Measurements from ENCODE around the gene AGAP5.

AGAP5 gene

DNA sequence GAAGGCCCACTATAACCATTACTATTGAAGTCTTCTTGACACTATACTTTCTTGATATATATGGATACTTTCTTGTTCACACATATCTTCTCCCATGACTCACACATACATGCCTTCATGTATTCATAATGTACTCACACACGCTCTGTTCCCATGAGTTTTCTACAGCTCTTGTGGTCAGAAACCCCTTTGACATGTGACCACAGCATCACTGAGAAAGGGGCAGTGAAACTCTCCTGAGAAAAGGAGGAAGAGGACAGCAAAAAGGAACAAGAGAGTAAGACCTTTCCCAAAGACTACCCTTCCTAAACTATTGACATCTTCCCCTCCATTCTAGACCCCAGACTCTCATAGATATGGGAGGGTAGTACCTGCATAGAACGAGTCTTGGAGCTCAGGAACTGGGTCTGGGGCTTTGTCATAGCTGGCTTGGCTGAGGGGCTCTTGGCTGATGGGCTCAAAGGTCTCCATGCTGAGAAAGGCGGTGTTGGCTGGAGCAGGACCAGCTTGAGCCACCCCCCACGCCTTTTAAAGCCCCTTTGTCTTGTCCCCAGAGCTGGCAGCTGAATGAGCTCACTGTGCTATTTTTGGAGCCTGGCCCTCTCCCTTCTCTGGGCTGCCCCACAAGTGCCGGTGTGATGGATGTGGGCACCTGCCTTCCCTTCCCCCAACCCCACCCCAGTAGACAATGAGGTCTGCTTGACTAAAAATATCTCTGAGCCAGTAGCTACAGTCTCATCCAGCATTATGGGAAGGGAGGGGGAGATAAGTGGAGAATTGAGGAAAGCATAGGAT lies 47.2 kb downstream of the AGAP5 start:
- peak in 1 of 2 donors; percentile 20 for DNase-seq

DNA sequence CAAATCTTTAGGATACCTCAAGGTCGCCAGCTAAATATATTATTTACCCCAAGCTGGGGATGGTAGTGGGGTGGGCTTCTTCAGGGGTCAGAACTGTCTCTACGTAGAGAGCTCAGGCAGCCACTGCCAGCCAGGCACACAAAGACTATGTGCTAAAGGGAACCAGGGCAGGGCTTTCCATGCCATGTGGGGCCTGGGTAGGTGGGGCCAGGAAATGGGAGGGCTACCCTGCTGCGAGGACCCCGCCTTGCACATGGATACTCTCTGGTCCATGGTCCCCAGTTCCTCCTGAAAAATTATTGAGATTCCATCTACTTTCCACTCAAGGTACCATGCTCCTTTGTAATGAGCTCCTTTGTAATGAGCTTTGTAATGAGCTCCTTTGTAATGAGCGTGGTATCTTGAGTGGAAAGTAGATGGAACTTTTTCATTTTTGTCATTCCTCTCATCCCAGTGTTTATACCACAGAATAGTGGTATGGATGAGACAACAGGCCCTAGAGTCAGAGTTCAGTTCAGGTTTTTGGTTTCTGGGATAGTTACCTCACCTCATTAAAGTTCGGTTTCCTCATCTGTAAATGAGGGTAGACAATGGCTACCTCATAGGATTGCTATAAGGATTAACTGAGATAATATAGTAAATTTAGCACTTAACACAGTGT lies 47.9 kb downstream of the AGAP5 start:
- DNase-seq = no peak

DNA sequence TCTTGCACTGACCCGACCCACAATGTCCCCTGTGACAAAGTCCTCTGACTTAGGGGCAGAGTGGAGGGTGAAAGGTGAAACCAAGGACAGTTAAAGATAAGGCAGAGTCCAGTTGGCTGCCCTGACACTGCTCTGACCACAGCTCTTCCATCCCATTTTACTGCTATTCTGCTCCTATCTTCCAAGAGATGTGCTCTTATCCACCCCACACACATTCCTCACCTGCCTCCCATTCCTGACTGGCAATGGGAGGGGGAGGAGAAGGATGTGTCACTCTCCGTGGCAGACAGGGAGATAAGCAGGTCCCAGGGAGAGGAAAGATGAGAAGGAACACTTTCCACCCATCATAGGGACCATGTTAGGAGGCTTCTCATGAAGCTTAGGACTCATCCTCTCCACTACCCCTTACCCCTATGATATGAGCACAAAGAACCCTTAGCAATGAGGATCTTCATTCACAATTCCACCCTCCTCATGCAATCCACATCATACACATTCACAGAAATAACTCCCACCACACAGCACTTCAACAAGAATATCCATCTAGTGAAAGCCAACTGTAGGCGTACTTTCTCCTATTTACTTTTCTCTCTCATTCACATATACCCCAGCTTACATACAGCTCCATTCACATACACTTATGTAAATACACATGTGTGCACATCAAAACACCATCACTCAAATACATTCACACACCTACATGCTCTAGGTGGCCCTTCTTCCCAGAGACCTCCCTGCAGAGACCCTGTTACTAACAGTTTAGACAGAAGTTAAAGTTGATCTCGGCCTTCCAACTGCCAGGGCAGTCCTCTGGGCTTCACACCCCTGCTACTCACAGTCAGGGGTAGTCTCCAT lies 48.7 kb downstream of the AGAP5 start:
- DNase-seq = no peak

DNA sequence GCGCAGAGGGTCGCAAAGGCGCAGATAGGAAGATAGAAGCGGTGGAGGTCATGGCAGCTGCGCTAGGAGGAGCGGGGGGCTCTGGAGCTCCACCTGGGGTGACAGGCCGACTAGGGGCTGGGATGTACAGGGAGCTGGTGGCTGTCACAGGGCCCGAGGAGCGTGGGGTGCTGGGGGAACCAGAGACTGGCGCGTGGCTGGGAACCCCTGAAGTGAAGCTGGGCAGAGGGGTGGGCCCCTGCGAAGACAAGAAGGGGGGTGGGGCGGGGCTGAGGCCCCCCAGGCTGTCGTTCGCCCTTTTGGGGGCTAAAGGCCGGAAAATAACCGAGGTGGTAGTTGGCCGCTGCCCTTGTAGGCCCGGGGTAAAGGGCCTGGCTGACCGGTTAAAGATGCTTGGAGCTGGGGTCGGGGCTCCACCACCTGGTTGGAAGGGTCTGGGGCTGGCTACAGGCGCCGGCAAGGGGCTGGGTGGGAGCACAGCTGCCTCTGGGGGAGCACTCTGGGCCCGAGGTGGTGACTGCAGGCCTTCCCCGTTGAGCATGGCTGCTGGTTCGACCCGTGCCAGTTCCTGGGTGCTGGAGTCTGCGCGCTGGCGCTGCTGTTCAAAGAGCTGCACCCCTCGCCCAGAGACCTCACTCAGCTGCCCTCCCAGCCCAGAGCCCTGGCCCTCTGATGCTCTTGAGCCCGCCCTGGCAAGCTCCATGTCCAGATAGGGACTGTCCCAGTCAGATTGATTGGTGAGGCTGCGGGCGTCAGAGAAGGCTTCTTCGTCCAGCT lies 49.8 kb downstream of the AGAP5 start:
- DNase-seq = no peak

DNA sequence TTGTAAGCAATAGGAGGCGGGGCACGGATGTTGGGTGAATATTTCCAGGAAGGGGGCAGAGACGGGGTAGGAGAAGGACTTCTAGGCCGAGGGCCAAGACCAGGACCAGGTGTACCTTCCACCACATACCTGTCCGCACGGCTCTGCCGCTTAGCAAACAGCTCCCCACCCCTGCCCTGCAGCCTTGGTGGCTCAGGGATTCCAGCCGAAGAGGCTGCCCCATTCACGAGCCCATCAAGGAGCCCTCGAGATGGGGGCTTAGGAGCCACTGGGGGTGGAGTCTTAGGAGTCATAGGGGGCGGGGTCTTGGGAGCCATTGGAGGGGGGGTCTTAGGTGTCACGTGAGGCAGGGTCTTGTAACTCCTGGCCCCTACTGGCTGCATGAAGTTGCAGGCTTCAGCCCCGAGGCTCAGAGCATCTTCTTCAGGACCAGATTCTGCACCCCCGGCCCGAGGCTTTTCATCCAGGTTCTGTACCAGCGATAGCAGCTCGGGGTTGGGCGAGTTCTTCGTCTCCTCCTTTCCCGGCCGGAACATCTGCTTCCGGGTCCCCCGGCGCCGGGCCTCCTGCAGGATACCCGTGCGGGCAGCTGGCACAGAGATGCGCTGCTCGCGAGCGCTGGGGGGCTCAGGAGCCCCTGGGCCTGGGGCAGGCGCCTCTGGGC lies 50.6 kb downstream of the AGAP5 start:
- peak in 1 of 2 donors; percentile 3 for DNase-seq

DNA sequence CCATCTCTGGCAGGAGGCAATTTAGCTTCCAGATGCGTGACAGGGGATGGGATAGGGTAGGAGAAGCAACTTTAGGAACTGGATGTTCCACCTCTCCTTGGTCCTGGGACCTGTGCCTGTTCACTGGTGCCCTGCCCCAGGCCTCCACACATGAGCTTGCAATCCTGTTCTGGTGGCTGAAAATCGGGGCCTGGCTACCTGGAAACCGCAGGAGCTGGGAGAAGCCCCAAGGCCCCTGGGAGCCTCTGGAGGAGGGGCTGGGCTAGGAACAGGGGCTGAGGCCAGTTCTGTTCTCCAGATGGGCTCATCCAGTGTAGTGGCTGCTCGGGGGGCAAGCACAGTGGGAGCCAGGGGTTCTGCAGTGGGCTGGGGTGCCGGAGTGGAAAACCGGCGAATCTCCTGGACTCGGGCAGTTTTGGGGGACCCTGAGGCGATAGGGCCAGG lies 51.3 kb downstream of the AGAP5 start:
- no peak for DNase-seq

DNA sequence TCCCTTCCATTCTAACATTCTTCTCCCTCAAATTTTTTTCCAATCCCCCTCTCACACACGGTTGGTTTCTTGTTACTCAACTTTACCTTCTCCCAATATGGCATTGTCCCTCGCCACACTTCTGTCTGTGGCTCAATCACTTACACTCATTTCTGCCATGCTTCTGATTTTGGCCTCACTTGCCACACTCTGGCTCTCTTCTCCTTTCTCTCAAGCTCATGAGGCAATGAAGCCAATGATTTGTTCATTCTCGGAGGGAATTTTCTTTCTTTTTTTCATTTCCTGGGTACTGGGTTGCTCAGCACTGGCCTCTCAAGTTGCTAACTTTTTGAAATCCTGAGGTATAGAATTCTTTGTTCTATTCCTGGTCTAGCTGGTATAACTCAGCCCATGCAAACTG lies 52.7 kb downstream of the AGAP5 start:
- no peak for DNase-seq

DNA sequence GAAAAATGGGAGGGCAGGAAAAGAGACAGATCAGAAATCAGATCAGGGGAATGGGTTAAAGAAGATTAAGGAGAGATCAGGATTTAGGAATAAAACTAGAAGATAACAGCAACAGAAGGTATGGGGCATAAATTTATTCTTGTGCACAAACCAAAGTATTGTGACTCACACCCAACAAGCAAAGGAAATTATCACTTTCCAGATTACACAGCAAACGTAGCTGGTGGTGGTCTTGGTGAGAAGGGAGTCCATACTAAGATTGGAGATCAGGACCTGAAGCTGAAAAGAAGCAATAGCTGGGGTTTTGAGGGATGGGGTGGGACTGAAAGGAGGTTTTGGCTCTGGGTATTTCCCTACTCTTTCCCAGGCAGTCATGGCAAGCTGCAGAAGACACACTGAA lies 53.1 kb downstream of the AGAP5 start:
- no peak for DNase-seq

DNA sequence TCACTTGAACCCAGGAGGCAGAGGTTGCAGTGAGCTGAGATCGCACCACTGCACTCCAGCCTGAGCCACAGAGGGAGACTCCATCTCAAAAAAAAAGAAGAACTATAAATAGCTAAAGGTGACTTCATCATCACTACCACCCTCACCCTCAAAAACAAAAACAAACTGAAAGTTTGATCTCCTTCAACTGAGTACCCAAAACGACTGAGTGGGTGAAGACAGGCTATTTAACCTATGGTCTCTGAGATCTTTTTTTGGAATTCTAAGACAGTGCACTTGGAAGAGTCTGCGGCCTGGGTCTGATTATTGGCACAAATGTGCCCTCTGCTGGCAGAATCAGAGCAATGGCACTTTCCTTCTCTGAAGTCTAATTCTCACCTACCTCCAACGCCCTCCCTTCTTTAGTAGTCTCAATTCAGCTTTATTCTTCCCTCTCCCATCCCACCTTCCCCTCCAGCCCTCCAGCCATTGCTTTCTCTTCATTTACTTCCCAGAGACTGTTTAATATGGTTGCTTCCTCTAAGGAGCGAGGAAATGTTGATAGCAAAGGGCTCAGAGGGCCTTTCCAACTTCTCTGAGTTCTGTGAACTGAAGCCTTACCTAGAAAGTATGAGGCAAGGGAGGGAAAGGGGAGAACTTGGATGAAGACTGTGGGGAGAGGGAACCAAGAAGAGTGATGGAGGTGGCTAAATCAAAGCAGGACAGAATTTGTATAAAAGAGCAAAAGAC lies 53.7 kb downstream of the AGAP5 start:
- peak; percentile 60 to 66 for DNase-seq

DNA sequence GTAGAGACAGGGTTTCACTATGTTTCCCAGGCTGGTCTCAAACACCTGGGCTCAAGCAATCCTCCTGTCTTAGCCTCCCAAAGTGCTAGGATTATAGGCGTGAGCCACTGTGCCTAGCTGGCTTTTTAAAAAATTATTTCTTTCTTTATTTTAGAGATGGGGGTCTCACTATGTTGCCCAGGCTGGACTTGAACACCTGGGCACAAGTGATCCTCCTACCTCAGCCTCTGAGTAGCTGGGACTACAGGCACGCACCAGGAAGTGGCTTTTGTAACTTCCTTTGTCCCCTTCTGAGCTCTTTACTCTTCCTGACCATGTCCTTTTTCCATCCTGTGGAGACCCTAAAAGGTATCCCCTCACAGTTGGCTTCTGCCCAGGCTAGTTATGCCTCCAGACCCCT lies 54.5 kb downstream of the AGAP5 start:
- DNase-seq = no peak

DNA sequence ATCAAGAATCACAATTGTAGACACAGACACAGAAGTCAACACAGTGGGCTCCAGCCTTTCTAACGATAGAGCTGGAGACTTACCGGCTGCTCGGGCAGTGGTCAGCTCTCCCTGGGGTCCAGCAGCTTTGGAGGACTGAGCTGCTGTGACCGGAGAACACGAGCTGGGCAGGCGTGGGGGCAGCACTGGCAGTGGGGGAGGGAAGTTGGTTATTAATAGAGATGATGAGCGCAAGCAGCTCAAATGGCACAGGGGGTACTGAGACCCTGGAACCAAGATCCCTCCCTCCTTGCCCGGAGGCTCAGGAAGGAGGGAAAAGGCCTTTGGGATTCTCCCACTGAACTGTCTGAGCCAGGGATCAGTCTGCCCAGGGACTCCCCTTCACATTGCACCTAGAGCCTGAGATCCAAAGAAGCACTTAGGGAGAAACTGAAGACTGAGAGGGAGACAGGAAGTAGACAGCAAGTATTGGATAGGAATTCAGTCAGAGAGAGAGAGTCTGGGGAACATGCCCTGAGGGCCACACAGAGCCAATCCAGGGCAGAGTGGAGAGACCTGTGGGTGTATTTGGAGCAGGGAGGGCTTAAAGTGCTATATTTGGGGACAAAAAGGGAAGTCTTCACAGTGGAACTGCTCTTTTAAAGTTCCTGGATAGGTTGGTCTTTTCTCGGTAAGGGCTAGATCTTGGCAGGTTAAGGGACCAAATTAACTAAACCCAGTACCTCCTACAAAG lies 56.4 kb downstream of the AGAP5 start, which contains the start of gene MYOZ1:
Gene MYOZ1 (minus strand): TSS at position 147 of the 733 bp plus-strand sequence. CDS start 1,457 bp downstream, outside the sequence.
- no peak for DNase-seq

DNA sequence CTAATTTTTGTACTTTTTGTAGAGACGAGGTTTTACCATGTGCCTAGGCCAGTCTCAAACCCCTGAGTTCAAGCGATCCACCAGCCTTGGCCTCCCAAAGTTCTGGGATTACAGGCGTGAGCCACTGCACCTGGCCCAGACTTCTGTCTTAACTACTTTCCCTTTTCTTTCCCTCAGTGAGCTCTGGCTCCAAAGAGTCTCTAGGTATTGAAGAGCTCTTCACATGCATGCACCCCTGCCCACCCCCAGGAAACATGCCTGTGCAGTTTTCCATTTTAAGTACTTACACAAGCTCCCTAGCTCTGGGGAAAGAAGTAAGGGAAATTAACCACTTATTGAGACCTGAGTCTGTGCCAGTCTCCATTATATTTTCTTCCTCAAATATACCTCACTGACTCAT lies 58.6 kb downstream of the AGAP5 start:
- DNase-seq = no peak

DNA sequence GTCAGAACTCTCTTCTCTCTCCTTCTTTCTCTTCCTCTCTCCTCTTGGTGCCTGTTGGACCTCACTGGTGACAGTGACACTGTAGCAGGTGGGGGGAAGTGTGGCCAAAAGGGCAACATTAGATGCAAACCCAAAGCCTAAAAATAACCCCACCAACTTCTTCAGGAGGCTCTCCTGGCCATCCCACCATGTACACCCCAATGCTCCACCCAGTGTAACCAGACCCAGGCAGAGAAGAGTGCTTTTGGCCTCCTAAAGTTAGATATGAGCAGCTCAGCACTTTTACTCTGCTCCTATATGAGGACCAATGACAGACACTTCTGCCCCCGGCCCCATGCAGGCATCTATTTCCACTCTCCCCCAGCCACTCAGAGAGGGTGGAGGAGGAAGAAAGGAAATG lies 62.1 kb downstream of the AGAP5 start:
- DNase-seq = no peak

DNA sequence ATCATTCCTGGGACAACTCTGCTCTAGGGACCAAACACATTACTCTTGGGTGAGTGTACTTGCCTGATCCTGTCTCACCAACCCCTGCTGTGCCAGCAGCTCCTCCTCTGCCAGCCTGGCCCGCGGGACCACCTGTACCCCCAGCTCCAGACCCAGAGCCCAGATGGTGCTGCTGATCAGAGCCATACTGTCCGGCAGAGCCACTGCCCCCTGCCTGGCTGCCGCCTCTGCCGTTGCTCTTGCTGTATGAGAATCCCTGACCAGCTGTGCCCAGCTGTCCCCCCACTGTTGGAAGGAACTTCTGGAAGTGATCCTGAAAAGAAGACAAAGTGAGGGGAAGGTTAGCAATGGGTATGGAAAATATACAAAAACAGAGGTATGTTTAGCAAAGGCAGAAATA lies 63.5 kb downstream of the AGAP5 start:
- DNase-seq = no peak

DNA sequence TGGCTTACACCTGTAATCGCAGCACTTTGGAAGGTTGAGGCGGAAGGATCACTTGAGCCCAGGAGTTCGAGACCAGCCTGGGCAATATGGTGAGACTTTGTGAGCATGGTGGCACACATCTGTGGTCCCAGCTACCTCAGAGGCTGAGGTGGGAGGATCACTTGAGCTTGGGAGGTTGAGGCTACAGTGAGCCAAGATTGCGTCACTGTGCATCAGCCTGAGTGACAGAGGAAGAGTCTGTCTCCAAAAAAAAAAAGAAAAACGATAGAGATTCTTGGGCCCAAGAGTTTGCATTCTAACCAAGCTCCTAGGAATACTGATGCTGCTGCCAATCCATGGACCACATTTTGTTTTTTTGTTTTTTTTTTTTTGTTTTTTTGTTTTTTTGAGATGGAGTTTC lies 68.7 kb downstream of the AGAP5 start:
- DNase-seq = no peak

DNA sequence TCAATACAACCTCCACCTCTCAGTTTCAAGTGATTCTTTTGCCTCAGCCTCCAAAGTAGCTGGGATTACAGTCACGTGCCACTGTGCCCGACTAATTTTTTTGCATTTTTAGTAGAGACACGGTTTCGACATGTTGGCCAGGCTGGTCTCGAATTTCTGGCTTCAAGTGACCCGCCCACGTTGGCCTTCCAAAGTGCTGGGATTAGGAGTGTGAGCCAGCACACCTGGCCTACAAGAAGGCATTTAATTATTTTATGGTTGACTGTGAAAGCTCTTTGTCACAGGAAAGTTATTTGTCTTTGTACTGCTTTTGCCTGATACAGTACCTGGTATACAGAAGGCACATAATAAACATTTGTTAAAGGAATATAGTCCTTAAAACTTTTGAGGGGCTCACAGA lies 69.5 kb downstream of the AGAP5 start:
- DNase-seq = no peak

DNA sequence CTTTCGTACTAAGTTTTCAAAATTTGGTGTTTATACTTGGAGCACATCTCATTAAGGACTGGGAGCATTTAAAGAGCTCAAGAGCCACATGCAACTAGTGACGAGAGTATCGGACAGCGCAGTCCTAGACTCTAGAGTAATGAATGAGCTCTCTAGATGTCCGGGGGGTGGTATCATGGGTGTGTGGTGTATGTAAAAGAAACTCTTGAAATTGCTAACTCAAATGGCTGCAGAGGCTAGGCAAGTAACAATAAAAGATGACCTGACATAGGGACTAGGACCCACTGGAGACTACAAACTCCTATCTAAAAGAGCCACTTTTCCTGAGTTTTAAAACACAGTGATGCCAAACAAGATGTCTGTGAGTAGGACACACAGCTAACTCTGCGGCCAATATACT lies 70.6 kb downstream of the AGAP5 start:
- DNase-seq = no peak

DNA sequence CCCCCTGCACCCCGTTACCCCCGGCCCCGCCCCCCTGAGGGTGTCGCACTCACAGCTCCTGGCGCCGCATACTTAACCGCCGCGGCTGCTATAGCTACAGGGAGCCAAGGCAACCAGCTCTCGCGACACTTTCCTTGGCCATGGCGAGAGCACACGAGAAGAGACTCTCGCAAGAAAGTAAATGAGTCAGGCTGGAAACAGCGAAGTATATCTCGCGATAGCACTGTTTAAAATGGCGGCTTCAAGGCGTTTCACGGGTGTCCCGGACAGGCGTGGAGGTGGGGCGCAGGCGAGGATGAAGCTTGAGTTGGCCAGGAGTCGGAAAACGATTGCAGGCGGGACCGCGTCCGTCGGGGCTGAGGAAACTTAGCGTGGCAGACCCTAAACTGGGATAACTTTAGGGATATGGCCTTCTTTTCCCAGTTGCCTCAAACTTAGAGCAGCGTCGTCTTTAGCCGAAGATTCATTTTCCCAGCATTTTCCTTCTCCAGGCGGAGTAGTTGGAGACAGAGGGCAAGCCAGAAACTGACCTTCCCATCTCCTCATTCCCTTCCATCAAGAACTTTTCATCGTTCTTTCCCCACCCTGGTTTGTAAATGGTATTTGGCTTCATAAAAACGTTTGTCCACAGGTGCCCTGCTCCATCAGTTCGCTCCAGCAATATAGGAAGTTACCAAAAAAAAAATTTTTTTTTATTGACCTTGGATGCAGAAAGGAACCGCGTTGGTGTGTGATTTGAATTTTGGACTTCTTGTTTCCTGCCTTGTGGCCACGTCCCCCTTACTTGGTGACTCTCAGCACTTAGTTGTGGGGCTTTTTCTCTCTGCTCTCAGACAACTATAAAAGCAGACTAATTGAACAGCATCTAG lies 71.8 kb downstream of the AGAP5 start:
- DNase-seq = peak; percentile 96
